GM18858 (cell line): Measurements from ENCODE around the gene HEXIM2.
A peak's percentile ranks its signal among the peaks of the same experiment; 100 is the strongest.

Experiments used
- ATAC-seq: cut with Tn5 transposase; IDR thresholded peaks from one replicate; pipeline ENCODE4 v1.9.1; 2021; ENCODE audit not compliant: unreplicated experiment

The HEXIM2 gene

DNA sequence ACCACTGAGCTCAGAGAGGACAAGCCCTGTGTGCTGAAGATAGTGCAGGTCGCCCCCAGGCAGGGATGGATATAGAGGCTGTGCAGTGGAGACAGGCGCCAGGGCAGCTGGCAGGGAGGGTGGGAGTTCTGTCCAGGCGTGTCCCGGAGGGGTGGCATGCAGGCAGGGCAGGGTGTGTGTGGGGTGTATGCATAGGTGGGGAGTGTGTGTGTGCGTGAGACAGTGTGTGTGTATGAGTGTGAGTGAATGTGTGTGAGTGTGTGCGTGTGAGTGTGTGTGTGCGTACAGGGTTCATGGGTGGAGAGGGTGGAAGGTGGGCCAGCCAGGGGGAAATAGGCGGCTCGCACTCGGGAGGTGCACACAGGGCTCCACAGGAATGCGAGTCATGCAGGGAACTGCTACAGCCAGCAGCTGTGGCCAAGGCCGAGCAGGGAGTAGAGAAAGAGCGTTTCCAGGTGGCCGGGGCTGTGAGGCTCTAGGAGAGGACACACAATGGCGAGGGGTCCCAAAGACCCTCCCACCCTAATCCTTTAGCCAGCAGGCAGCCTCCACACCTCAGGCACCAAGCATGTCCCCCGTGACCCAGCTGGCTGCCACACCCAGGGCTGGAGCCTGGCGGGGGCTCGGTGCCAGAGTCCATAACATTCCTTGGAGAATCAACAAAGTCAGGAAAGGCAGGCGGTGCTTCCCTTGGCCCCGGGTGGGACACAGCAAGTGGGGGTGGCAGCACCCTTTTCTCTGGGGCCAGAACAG, 34.0 kb upstream of the HEXIM2 start:
- no peak for ATAC-seq

DNA sequence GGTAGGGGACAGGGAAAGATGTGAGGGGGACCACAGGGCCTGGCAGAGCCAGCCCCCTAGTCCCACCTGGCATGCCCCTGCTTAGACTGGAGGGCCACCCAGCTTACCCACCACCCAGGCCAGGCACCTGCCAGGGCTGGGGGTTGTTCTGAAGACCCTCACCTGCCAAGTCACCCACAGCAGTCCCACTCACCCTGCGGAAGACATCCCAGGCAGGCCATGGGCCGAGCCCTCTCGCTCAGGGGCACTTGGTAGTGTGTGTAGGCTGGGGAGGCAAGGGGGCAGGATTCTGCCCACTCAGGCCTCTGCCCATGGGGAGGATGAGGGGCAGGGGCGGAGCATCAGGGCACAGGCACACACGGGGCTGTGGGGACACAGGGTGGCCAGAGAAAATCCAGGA, 33.3 kb upstream of the HEXIM2 start:
- ATAC-seq, result no peak

DNA sequence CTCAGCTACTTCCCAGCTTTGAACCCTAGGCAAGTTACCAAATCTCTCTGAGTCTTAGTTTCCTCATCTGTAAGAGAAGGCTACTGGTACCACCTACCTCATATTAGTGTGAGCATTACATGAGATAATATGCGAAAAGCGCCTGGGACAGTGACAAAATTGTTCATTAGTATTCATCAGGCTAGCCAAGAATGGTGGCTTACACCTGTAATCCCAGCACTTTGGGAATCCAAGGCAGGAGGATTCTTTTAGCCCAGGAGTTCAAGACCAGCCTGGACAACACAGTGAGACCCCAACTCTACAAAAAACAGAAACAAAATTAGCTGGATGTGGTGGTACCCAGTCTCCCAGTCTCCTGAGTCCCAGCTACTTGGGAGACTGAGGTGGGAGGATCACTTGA, 32.7 kb upstream of the HEXIM2 start:
- no peak for ATAC-seq

DNA sequence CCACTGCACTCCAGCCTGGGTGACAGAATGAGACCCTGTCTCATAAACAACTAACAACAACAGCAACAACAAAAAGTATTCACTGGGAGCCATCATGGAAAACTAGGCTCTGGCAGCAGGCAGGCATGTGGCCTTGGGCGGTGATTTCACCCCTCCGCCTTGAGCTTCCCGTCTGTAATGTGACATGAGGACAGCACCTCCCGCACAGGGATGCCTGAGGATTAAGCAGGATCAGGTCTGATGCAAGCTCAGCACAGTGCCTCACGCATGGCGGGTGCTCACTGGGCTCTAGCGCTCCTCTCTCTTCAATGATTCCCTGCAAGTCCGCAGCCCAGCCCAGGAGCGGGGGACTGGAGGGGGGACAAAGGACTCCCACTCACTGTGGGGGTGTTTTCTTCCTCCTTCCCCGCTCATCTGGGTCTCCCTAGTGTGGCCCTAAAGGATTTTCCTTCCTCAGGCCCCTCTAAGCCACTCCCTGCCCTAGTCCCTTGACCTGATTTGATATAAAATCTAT, 32.2 kb upstream of the HEXIM2 start:
- no peak for ATAC-seq

DNA sequence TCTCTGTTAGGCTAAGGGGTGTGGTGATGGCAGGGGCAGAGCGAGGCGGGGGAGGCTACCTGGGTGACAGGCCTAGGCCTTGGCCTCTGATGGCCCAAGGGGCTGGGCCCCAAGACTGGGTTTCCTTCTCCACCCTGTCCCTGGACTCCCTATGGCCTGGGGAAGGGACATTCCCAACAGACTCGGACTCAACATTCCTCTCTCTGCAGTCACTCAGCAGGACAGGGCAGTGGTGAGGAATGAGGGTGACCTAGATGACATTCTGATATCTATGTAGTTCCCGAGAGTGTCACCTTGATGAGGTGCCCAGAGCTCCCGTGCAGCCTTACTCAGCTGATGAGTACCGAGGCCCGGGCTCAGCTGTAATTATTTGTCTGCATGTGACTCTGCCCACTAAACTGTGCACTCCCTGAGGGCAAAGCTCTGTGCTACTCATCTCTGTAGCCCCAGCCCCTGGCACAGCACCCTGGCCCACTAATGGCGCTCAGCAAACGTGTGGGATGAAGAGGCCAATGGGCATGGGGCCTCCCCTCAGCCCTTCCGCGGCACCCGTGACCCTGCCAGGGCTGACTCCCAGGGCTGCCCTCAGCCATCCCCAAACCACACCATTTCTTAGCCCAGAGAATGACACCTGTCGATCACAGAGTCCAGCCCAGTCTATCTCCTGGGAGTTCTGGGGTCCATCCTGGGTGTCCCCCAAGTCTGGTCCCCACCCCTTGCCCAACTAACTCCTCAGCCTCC, 31.6 kb upstream of the HEXIM2 start:
- no peak for ATAC-seq

DNA sequence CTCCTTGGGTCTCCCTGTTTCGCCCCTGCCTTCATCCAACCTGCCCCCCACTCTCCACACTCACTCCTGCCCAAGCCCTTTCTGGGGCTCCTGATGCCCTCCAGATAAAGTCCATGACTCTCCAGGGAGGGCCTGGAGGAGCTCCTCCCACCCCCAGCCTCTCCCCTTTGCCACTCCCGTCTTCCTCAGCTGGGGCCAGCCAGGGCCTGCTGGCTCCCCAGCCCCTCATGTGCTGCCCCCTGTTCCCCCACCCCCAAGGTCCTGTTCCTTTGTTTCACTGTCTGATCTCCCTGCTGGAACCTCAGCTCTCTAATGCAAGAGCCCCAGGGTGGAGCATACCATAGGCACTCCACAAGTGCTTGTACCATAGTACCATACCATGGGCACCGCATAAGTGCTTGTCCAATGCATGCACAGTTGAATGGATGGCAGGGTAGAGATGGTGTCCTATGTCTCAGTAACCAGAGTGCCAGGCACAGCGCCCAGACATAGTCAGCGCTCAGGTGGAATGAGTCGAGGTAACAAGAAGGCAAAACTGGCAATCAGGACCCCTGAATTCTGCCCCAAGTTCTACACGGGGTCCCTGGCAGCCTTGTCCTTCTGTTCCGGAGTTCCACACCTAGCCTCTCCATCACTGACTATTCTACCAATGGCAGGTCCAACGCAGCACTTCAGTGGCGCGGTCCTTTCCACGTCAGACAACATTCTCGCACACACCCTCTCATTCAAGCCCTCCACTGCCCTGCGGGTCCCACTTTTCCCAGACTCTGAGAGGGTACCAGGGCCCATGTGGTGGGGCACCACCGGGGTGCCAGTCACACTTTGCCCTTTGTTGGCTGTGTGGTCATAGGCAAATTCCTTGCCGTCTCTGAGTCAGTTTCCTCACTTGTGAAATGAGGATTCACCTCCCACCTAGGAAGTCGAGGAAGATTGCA, 30.7 kb upstream of the HEXIM2 start:
- ATAC-seq, result no peak

DNA sequence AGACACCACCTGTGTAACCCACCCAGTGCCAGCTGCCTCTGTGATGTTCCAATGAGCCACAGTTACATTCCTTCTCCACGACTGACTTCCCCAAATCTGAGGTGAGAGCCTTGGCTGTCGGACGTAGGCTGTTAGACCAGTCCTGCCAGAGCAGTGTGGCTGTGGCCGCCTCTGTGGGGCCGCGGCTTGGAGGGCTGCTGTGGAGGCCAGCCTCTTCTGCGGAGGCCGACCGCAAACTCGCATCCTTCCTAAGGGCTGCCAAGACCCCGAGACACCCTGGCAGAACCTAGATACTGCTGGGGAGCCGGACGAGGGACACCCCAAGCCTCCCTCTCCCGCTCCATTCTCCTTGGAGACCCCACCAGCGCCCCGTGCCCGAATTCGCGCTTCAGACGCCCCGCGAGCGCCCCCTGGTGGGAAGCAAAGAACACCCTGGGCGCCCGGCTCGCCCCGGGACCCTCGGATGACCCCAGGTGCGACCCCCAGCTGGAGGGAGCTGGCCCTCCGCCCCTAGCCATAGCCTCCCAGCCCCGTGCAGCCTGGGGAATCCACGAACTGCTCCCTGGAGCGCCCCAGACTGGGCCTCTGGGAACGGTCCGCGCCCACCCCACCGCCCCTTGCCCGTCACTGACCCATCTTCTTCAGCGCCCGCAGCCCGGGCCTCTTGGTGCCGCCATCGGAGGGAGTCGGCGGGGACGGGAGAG, 29.9 kb upstream of the HEXIM2 start:
- ATAC-seq, result no peak

DNA sequence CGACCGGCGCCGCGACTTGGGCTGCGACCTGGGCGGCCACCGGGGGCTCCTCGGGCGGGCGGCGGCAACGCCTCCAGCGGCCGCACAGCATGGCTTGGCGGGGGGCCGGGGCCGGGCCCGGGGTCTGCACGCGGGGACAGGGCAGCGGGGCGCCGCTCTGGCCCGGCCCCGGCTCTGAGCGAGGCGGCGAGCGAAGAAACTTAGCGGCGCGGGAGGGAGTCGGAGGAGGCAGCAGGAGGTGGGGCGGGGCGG, 29.4 kb upstream of the HEXIM2 start, which contains the start of gene PLCD3:
Gene PLCD3, minus strand, starts transcription at position 196 of the 252 bp plus-strand sequence. Its CDS starts 105 bp downstream, at position 91.
- no peak for ATAC-seq

DNA sequence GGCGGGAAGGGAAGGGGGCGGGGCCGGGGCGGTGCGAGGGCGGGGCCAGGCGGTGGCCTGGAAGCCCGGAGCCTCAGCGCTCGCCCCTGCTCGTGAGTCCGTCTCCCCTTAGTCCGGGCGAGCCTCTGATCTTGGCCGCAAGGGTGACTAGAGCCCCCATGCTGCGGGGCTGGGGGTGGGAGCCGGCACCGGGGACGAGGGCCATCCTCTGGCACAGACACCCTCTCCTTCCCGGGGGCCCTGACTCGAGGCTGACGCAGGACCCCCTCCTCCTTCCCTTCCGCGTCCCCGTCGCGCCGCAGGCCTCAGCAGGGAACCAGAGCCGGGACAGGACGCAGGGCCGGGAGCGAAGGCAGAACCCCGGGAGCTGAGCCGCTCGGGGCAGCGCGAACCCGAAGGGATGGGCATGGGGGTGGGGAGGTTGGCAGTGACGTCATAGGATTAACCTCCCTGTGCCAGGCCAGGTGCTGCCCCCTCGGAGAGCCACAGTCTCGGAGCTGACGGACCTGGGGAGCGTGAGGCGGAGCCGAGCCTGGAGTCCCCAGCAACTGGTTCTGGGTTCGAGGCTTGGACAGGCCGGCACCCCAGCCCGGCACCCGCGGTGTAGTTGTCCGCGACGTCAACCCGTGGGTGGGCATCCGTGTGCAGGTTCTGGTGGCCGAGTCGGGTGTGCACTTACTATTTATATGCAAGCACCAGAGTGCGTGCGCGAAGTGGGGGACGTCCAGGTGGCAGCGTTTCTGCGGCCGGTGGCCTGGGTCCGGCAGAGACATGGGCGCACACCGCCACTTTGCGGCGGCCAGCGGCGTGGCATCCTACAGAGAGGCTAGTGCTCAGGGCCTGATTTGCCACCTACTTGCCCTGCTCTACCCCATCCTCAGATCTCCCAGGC, 28.9 kb upstream of the HEXIM2 start:
- ATAC-seq, result no peak

DNA sequence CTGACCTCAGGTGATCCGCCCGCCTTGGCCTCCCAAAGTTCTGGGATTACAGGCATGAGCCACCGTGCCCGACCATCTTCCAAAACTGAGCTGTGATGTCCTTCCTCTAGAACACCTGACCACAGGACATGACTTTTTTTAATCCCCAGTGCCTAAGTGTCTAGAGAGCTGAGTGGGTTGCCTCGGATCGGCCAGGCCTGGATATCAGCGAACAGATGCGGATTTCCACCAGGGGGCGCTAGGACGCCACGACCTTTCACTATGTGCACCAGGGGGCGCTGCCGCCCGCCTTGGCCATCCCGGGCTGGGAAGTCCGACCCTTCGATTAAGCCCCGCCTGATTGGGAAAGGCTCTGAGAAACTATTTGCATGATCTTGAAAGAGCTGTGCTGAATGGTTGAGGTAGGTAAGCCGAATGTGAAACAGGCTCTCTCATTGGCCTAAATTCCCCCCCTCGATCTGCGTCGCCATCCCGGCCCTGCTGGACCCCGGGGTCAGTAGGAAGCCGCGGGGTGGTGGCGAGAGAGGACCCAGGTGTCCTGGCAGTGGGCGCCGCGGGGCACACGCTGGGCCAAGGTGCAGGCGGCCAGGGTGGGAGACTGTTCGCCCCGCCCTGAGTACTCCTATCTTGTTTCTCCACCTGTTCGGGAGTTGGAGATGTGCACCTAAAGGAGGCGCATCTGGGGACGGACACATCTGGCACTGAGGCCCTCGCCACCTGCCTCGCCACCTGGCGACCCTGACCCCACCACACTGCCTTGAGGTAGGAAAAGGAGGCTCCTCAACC, 26.3 kb upstream of the HEXIM2 start, which contains the start of gene ACBD4:
Gene ACBD4, plus strand, starts transcription at position 496 of the 786 bp plus-strand sequence. CDS start 458 bp downstream, outside the sequence.
- ATAC-seq, result peak; percentile 67

DNA sequence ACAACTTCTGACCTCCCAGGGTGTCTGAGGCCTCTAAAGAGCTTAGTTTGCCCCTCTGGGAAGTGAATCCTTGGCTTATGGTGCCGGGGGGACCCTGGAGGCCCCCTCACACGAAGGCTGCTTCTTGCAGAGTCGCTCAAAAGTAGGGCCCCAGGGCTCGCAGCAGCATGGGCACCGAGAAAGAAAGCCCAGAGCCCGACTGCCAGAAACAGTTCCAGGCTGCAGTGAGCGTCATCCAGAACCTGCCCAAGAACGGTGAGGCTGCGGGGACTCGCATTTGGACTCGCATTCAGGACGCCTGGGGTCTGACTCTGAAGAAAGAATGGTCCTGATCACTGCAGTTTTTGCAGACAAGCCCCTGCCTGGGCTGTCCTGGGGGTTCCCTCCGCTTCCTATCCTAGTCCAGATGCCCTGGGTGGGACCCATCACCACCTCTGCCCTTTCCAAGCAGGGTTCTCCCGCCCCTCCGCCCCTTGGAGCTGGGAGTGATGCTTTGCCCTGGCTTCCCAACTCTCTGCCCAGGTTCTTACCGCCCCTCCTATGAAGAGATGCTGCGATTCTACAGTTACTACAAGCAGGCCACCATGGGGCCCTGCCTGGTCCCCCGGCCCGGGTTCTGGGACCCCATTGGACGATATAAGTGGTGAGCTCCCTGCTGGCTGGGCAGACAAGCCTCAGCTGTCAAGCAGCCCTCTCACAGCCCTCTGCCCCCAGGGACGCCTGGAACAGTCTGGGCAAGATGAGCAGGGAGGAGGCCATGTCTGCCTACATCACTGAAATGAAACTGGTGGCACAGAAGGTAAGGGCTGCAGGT, 25.5 kb upstream of the HEXIM2 start:
- ATAC-seq, result no peak

DNA sequence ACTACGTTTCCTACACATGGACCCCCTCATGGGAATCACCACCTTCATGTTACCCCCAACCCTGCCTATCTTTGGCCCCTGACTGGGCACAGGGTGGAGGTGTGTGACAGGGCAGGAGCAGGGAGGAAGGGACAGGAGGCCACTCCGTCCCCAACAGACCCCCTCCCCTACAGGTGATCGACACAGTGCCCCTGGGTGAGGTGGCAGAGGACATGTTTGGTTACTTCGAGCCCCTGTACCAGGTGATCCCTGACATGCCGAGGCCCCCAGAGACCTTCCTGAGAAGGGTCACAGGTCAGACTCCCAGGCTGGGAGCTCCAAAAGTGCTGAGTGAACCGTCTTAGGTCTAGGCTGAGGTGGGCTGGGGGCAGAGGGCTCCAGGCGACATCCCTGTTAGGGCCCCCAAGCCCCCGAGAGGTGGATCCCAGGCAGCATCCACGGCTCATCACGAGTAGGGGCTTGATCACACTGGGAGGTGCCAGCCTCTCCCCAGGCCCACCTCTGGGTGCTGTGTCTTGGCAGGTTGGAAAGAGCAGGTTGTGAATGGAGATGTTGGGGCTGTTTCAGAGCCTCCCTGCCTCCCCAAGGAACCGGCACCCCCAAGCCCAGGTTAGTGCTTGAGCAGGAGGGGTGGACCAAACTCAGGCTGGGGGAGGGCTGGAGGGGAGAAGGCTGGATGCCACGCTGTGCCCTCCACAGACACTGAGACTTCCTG, 24.7 kb upstream of the HEXIM2 start:
- ATAC-seq, result no peak

DNA sequence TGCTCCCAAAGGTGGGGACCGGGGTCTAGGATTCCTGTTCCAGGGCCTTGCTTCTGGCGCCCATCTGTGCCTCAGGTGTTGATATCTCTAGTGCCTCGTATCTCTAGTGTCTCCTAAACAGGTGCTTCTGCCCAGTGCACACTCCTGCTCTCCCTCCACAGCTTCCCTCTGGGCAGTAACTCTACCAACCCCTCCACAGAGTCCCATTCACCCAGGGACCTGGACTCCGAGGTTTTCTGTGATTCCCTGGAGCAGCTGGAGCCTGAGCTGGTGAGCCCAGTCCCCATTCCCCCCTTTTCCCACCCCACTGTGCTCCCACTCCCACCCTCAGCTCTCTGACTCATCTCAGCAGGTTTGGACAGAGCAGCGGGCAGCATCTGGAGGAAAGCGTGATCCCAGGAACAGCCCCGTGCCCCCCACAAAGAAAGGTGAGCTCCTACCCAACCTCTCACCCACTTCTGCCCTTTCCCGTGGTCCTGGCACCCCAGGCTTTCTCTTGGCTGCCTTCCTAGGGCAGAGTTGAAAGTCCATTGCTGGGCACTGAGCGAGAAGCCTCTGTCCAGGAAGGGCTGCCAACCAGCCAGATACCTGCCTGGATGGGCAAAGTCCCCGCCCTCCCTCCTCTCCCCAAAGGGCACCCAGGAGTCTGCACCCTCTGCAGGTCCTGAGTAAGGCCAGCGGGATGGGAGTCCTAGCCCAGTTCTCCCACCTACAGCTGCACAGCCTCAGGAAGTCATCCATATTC, 23.9 kb upstream of the HEXIM2 start:
- ATAC-seq, result no peak

DNA sequence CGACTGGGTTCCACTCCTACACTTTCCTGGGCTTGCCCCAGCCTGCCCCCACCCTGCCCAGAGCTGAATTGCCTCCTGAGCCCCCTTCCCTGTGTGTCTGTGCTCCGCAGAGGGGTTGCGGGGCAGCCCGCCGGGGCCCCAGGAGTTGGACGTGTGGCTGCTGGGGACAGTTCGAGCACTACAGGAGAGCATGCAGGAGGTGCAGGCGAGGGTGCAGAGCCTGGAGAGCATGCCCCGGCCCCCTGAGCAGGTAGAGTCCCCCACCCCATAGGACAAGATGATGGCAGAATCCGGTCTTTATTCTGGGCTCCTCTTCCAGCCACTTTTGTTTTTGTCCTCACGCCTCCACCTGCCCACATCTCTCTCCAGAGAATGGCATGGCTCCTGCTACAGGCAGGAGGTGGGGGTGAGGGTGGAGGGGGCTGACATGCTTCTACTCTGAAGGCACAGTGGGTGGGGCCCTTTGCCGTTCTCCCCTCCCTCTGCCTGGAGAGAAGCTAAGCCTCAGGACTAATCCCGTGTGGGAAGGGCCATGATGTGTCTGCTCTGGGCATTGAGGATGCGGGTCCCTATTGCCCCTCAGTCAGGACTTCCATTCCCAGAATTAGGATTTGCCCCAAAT, 22.7 kb upstream of the HEXIM2 start:
- no peak for ATAC-seq

DNA sequence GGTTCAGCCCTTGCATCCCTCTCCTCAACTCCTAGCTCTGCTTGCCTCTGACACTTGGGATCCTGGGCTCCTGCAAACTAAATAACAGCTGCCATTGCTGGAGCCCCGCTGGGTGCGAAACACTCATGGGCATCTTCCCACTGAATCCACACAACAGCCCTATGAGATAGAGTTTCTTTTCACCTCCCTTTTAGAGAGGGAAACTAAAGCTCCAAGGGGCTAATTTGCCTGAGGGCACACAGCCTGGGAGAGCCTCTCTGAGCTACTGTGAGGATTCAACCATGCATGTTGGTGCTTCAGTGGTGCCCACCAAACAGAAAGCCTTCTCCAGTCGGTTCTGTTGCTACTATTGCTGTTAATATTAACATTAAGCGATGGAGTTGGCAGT, 22.1 kb upstream of the HEXIM2 start:
- ATAC-seq, result no peak

DNA sequence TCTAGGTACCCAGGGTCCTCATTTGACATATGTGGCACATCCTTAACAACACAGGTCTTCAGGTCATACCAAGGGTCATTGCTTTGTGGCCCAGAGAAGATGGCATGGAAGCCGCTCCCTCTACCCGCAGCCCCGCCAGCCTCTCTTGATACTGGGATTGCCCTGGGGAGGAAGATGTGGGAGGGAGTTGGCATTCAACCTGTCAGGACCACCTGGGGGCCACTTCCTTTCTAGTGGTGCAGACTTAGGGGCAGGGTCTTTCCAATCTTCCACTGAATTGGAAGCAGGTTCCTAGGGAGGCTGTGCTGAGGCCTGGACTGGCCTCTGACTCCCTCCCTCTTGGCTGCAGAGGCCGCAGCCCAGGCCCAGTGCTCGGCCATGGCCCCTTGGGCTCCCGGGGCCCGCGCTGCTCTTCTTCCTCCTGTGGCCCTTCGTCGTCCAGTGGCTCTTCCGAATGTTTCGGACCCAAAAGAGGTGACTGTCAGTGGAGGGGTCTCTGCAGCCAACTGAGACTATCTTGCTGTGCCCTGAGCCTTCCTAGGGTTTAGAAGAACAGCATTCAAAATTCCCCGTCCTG, 18.5 kb upstream of the HEXIM2 start:
- ATAC-seq, result no peak
